HepG2 (cell line): ENCODE results near the gene PLCXD1. TPM values are rescaled to one million over a fixed set of nuclear protein-coding genes. Genes with fewer than 3 reads are reported as not detected.
A peak's percentile ranks its signal among the peaks of the same experiment; 100 is the strongest.

ENCODE experiments used
- CBX2 ChIP-seq, 2 experiments: fragments of 200-600 bp in 1 of 2; sonication (generic); formaldehyde crosslinking in 1 of 2; IDR thresholded peaks; 2 replicates each; pipeline versions ENCODE4 v1.7.0 to v1.8.1; 2018 to 2022; ENCODE audit warnings: low read depth in 2 of 2, low read length in 1 of 2, mild to moderate bottlenecking in 1 of 2, missing genetic modification reagents in 1 of 2
- ELF3 ChIP-seq: IDR thresholded peaks from 2 replicates; pipeline ENCODE4 v1.6.1; 2016; ENCODE audit warnings: missing genetic modification reagents, missing compliant biosample characterization
- FOXO1 ChIP-seq: sonication (generic); formaldehyde crosslinking; IDR thresholded peaks from 2 replicates; pipeline ENCODE4 v1.4.0; 2020; ENCODE audit warnings: missing genetic modification reagents
- GABPA ChIP-seq, 2 experiments: IDR thresholded peaks; 2 replicates each; pipeline ENCODE4 v1.6.1; 2011 to 2016; ENCODE audit warnings: low read depth in 2 of 2, low read length in 1 of 2, missing biosample characterization in 1 of 2, missing genetic modification characterization in 1 of 2
- HMG20A ChIP-seq: IDR thresholded peaks from 2 replicates; pipeline ENCODE4 v1.6.1; 2016; ENCODE audit warnings: borderline replicate concordance
- MATR3 ChIP-seq: sonication (generic); formaldehyde crosslinking; IDR thresholded peaks from 2 replicates; pipeline ENCODE4 v1.4.0; 2020; ENCODE audit warnings: missing genetic modification reagents
- MBD4 ChIP-seq: IDR thresholded peaks from 2 replicates; pipeline ENCODE4 v1.6.1; 2012; ENCODE audit warnings: low read length, inconsistent platforms, borderline replicate concordance
- NBN ChIP-seq: fragments of 450-650 bp; conservative IDR thresholded peaks from 2 replicates; pipeline ENCODE4 v1.6.1; 2017
- NFATC3 ChIP-seq: sonication (generic); formaldehyde crosslinking; IDR thresholded peaks from 2 replicates; pipeline ENCODE4 v1.5.1; 2020; ENCODE audit warnings: mild to moderate bottlenecking, missing genetic modification reagents
- ZBTB20 ChIP-seq: sonication (generic); formaldehyde crosslinking; IDR thresholded peaks from 2 replicates; pipeline ENCODE4 v1.8.1; 2023; ENCODE audit warnings: missing genetic modification reagents, low read depth, mild to moderate bottlenecking, borderline replicate concordance
- ZNF180 ChIP-seq: sonication (generic); formaldehyde crosslinking; IDR thresholded peaks from 2 replicates; pipeline ENCODE4 v1.4.0; 2020; ENCODE audit warnings: low read depth, missing genetic modification reagents, borderline replicate concordance
- polyA plus RNA-seq, 8 experiments: library from polyadenylated mRNA; depleted of rRNA in 3 of 8; stranded (reverse) in 7 of 8; unstranded in 1 of 8; fragments of >200 nt; fragmentation: Illumina TruSeq in 4 of 8; extraction: Trizol in 4 of 8; gene quantifications; 2 replicates each; pipeline versions ENCODE4 v1.2.1 to v1.2.3, GENCODE V29; 2011 to 2016; ENCODE audit warnings: low read depth in 4 of 8, missing spikeins in 1 of 8, mixed read lengths in 1 of 8; ENCODE audit not compliant: insufficient read depth in 1 of 8
- total RNA-seq, 5 experiments: library from RNA; depleted of rRNA; stranded (reverse); fragments of >200 nt; fragmentation: Illumina TruSeq; extraction: Trizol; gene quantifications; 2 replicates each; pipeline ENCODE4 v1.2.3, GENCODE V29; 2016; ENCODE audit warnings: low read depth in 1 of 5
- TF ChIP-seq, protein P1 (sequence below): sonication (generic); formaldehyde crosslinking; IDR thresholded peaks from 2 replicates; pipeline ENCODE4 v1.5.0; 2020; ENCODE audit warnings: mild to moderate bottlenecking, missing genetic modification reagents, borderline replicate concordance
- TF ChIP-seq, protein P2 (sequence below): sonication (generic); formaldehyde crosslinking; IDR thresholded peaks from 2 replicates; pipeline ENCODE4 v1.8.1; 2023; ENCODE audit warnings: missing genetic modification reagents, mild to moderate bottlenecking, borderline replicate concordance
- TF ChIP-seq, protein P3 (sequence below): sonication (generic); formaldehyde crosslinking; conservative IDR thresholded peaks from 2 replicates; pipeline ENCODE4 v1.8.0; 2022; ENCODE audit warnings: low read depth, missing genetic modification reagents
- TF ChIP-seq, protein P4 (sequence below): sonication (generic); formaldehyde crosslinking; IDR thresholded peaks from 2 replicates; pipeline ENCODE4 v1.8.0; 2022; ENCODE audit warnings: missing genetic modification reagents, mild to moderate bottlenecking, inconsistent platforms, borderline replicate concordance

Gene PLCXD1
- total and polyA plus RNA-seq, 2 of the 13 experiments (the other 11 are each of a cell fraction or from before 2014, with no cell fraction given): 87.7 to 153 TPM

DNA sequence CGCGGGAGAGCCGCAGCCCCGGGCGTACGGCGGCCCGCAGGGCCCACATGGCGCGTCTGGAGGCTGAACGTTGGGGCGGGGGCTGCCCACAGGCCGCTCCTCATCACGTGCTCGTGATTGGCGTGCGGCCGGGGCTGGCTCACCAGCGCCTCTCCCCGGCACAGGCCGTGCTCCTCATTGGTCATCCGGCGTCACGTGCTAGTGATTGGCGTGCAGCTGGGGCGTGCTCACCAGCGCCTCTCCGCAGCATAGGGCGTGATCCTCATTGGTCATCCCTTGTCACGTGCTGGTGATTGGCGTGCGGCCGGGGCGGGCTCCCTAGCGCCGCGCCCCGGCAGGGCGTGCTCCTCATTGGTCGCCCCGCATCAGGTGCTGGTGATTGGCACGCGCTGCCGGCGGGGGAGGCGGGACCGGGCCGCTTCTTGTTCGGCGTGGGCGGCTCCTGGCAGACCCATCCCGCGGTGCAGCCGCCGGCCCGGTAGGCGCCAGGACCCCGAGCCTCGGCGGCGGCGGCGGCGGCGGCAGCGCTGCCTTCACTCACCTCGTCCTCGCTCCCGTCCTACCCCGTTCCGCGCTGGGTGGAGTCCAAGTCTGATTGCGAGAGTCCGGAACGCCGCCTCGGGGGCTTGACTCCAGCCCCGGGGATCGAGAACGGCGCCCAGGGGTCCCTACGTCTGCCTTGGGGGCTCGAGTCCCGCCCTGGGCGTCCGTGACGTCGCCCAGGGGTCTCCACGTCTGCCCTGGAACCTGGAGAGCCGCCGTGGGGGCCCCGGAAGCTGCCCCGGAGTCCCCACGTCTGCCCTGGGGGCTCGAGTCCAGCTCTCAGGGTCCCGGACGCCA, 37.8 kb downstream of the PLCXD1 start, which contains the start of gene GTPBP6 (continued):
- TF ChIP-seq, protein P1, sequence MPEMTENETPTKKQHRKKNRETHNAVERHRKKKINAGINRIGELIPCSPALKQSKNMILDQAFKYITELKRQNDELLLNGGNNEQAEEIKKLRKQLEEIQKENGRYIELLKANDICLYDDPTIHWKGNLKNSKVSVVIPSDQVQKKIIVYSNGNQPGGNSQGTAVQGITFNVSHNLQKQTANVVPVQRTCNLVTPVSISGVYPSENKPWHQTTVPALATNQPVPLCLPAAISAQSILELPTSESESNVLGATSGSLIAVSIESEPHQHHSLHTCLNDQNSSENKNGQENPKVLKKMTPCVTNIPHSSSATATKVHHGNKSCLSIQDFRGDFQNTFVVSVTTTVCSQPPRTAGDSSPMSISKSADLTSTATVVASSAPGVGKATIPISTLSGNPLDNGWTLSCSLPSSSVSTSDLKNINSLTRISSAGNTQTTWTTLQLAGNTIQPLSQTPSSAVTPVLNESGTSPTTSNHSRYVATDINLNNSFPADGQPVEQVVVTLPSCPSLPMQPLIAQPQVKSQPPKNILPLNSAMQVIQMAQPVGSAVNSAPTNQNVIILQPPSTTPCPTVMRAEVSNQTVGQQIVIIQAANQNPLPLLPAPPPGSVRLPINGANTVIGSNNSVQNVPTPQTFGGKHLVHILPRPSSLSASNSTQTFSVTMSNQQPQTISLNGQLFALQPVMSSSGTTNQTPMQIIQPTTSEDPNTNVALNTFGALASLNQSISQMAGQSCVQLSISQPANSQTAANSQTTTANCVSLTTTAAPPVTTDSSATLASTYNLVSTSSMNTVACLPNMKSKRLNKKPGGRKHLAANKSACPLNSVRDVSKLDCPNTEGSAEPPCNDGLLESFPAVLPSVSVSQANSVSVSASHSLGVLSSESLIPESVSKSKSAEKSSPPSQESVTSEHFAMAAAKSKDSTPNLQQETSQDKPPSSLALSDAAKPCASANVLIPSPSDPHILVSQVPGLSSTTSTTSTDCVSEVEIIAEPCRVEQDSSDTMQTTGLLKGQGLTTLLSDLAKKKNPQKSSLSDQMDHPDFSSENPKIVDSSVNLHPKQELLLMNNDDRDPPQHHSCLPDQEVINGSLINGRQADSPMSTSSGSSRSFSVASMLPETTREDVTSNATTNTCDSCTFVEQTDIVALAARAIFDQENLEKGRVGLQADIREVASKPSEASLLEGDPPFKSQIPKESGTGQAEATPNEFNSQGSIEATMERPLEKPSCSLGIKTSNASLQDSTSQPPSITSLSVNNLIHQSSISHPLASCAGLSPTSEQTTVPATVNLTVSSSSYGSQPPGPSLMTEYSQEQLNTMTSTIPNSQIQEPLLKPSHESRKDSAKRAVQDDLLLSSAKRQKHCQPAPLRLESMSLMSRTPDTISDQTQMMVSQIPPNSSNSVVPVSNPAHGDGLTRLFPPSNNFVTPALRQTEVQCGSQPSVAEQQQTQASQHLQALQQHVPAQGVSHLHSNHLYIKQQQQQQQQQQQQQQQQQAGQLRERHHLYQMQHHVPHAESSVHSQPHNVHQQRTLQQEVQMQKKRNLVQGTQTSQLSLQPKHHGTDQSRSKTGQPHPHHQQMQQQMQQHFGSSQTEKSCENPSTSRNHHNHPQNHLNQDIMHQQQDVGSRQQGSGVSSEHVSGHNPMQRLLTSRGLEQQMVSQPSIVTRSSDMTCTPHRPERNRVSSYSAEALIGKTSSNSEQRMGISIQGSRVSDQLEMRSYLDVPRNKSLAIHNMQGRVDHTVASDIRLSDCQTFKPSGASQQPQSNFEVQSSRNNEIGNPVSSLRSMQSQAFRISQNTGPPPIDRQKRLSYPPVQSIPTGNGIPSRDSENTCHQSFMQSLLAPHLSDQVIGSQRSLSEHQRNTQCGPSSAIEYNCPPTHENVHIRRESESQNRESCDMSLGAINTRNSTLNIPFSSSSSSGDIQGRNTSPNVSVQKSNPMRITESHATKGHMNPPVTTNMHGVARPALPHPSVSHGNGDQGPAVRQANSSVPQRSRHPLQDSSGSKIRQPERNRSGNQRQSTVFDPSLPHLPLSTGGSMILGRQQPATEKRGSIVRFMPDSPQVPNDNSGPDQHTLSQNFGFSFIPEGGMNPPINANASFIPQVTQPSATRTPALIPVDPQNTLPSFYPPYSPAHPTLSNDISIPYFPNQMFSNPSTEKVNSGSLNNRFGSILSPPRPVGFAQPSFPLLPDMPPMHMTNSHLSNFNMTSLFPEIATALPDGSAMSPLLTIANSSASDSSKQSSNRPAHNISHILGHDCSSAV (CRISPR knock-in tag): no peak
- TF ChIP-seq CBX2 (IDR thresholded peaks at IDR 0.05; ENCODE audit: low read depth, low read length) (no peak), CBX2 (CRISPR knock-in tag; IDR thresholded peaks at IDR 0.05; ENCODE audit: low read depth) (no peak), MBD4 (no peak), ZNF180 (CRISPR knock-in tag) (no peak), GABPA (IDR thresholded peaks at IDR 0.05; ENCODE audit: low read depth, low read length) (no peak), GABPA (CRISPR knock-in tag; IDR thresholded peaks at IDR 0.05; ENCODE audit: low read depth) (no peak), ELF3 (0 out of 2 replicates have a peak, but pooled peaks have one; percentile 15), HMG20A (CRISPR knock-in tag) (no peak), ZBTB20 (CRISPR knock-in tag) (no peak), FOXO1 (CRISPR knock-in tag) (no peak), NFATC3 (no peak), MATR3 (CRISPR knock-in tag) (no peak), NBN (no peak)
- TF ChIP-seq, protein P2, sequence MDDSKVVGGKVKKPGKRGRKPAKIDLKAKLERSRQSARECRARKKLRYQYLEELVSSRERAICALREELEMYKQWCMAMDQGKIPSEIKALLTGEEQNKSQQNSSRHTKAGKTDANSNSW (CRISPR knock-in tag): no peak; the same call in 1 of the 2 replicates
- TF ChIP-seq, protein P3, sequence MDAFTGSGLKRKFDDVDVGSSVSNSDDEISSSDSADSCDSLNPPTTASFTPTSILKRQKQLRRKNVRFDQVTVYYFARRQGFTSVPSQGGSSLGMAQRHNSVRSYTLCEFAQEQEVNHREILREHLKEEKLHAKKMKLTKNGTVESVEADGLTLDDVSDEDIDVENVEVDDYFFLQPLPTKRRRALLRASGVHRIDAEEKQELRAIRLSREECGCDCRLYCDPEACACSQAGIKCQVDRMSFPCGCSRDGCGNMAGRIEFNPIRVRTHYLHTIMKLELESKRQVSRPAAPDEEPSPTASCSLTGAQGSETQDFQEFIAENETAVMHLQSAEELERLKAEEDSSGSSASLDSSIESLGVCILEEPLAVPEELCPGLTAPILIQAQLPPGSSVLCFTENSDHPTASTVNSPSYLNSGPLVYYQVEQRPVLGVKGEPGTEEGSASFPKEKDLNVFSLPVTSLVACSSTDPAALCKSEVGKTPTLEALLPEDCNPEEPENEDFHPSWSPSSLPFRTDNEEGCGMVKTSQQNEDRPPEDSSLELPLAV: no peak
- TF ChIP-seq, protein P4, sequence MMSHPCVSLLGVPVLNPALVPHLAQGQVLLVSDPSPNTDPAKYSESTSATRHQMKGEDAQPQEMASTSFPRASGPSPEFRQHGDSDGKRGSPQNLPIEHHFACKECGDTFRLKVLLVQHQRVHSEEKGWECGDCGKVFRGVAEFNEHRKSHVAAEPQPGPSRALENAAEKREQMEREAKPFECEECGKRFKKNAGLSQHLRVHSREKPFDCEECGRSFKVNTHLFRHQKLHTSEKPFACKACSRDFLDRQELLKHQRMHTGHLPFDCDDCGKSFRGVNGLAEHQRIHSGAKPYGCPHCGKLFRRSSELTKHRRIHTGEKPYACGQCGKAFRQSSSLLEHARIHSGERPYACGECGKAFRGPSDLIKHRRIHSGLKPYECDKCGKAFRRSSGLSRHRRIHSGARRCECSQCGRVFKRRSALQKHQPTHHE (CRISPR knock-in tag): 0 out of 2 replicates have a peak, but pooled peaks have one; percentile 15
